Ecto neural progenitor cell (in vitro differentiated cells): ENCODE measurements around the gene CENPO.

ENCODE experiments used
- DNase-seq: peaks from one replicate; pipeline ENCODE4 v3.0.0-alpha.2; 2018; ENCODE audit warnings: low spot score

Gene CENPO

GRCh38 chr2:24860631-24861030, 67.4 kb downstream of the CENPO start:
- DNase-seq = no peak

- no peak for DNase-seq
Observed at GRCh38 chr2:24861500-24861899, 68.3 kb downstream of the CENPO start.

GRCh38 chr2:24863641-24864040, 70.4 kb downstream of the CENPO start:
- no peak for DNase-seq

DNA sequence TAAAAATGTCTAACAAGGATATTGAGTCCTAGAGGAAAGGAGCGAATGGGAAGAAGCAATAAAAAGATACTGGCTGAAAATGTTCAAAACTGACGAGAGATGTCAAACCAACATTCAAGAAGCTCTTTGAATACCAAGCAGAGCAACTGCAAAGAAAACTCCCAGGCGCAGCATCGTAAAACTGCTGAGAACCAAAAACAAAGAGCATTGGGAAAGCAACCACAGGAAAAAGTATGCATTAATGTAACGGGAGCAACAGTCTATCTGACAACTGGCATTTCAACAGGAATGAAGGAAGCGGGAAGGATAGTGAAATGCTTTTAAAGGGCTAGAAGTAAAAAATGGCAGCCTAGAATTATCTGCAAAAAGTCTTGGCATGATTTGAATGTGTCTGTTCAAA, 73.7 kb downstream of the CENPO start:
- DNase-seq = no peak

- DNase-seq = no peak
Observed at GRCh38 chr2:24870440-24870839, 77.2 kb downstream of the CENPO start.

- DNase-seq = no peak
Observed at GRCh38 chr2:24870891-24871705, 77.9 kb downstream of the CENPO start.

DNA sequence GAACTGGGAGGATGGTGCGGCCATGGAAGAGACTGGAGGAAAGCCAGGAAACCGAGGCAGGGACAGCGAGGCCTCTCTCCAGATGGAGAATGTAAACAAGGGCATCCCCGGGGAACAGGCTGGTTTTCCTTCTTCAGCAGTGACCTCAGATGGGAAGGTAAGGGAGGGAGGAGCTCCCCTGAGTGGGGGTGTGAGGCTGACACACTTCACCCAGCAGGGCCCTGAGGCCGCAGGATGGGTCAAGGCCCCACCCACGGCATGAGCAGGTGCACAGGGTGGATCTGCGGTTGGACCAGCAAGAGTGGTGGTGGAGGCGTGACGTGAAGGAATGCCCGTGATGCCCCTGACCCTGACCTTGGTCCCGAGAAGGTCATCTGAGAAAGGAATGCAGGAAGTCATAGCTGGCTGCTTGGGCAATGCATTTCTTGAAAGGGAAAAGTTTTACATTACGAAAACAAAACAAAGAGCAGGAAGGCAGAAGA, 78.7 kb downstream of the CENPO start:
- no peak for DNase-seq
